HG03439 (cell line): ENCODE measurements around the gene ACTA1.
"Not testable (repeated sequence)": the region's sequence is repeated elsewhere in the genome, so short reads cannot be mapped to it uniquely, and the experiment has no call there.

Source experiments
- ATAC-seq: cut with Tn5 transposase; IDR thresholded peaks from one replicate; pipeline ENCODE4 v1.9.1; 2021; ENCODE audit warnings: mild to moderate bottlenecking, moderate library complexity; ENCODE audit not compliant: unreplicated experiment

ACTA1 gene

DNA sequence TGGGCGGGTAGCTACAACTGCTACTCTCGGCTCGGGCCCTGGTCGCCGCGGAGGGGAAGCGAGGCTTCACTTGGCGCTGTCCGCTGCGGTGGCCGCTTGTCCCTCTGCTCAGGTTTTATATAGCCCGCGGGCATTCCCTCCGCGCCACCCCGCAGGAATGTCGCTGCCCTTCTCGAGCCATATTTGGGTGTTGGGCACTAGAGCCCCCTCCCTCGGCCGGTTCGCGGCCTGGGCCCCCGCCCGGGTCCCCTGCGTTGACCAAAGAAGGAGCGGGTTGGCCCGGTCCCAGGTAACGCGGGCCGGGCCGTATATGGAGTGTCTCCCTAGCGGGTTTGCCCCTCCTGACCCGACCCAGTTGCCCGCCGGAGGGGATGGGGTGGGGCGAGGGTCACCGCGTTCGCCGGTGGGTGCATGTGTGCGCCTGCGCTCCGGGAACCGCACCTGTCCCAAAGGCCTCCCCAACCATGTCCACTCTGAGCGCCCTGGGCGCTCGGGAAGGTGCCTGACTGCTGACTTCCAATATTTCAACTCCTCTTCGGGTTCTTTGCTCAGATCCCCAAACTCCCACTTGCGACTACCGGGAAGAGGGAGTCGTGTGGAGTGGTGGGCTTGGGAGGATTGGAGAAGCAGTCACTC lies at the start of gene ACTA1:
Gene ACTA1, minus strand, starts transcription at position 90 of the 636 bp plus-strand sequence. CDS start 979 bp downstream, outside the sequence.
- ATAC-seq: no peak

DNA sequence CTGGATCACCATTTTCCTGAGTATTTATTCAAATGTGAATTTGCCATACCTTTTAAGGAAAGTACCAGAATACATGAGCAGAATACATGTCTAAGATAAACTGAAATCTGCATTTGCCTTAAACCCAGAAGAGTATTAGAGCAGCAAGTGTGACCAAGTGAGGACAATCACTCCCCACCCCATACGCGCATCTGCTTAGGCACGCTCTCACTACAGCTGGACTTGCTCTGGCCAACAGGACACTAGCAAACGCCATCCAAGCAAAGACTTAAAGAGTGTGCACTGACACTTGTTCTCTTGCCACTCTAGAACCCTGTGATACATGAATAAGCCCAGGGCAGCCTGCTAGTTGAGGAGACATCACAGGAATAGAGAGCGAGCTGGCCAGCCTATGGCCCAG lies 48.6 kb upstream of the ACTA1 start:
- no peak for ATAC-seq

DNA sequence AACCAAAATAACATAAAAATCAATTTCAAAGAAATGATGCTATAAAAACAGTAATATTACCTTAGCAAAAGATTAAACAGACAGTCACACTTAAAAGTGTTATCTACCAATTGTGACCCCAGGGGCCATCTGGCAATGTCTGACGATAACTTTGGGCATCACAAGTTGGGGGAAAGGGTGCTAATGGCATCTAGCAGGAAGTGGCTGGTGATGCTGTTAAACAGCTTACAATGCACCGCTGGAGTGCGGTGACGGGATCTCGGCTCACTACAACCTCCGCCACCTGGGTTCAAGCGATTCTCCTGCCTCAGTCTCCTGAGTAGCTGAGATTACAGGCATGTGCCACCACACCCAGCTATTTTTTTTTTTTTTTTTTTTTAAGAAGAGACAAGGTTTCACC lies 46.6 kb upstream of the ACTA1 start:
- no peak for ATAC-seq

DNA sequence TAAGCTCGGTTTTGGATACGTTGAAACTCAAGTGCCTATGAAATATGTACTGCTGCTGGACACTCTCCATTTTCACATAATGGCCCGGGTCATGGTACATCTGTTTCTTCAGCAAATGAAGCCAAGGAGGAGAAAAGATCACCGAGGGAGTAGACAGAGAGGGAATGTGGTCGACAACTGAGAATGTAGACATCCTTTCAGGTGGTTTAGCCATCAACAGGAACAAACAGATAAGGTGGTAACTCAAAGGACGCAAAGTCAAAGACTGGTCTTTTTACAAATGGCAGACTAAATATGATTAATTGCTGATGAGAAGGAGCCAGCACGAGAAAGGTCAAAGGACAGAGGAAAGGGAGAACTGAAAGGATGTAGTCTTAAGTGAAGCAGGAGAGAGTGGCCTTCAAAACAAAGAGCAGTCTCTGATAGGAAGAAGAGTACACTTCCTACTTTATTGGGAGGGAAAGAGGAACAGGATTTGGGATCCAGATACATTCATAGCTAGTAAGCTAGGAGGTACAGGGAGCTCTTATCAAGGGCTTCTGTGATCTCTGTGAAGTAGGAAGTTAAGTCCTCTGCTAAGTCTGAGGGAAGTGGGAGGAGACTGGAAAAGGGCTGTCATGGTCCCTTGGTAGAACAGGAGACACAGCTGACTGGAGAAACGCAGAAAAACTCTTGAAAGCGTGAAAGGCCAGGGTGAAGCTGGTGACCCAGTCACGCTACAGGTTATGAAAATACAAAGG lies 45.9 kb upstream of the ACTA1 start:
- peak; percentile 64 for ATAC-seq

DNA sequence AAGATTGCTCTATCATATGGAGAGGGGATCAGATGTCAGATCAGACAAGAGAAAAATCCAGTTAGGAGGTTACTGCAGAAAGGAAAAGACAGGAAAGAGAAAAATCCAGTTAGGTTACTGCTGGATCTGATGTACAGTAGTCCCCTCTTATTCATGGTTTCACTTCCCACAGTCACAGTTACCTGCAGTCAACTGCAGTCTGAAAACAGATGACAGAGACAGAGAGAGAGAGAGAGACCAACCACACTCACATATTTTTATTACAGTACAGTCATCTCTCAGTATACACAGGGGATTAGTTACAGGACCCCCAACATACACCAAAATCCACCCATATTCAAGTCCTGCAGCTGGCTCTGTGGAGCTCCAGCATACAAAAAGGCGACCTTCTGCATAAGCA lies 45.0 kb upstream of the ACTA1 start:
- no peak for ATAC-seq

DNA sequence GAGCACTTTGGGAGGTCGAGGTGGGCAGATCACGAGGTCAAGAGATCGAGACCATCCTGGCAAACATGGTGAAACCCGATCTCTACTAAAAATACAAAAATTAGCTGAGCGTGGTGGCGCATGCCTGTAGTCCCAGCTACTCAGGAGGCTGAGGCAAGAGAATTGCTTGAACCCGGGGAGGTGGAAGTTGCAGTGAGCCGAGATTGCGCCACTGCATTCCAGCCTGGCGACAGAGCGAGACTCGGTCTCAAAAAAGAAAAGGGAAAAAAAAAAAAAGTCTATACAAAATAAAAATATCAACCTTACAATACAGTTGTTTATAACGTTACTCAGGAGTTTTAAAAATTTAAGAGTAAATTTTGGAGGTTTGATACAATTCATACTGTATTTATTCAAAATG lies 42.0 kb upstream of the ACTA1 start:
- ATAC-seq: not testable (repeated sequence)

DNA sequence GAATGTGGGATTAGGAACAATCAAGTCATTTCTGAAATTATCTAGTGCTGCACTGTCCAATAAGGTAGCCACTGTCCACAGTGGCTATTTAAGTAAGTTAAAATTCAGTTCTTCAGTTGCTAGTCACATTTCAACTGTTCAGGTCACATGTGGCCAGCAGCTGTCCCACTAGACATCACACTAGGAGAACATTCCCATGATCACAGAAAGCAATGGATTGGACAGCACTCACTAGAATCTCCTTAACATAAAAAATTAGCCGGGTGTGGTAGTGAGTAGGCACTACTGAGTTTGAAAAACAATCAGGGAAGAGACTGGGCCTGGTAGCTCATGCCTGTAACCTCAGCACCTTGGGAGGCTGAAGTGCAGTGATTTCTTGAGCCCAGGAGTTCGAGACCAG lies 40.6 kb upstream of the ACTA1 start:
- no peak for ATAC-seq

DNA sequence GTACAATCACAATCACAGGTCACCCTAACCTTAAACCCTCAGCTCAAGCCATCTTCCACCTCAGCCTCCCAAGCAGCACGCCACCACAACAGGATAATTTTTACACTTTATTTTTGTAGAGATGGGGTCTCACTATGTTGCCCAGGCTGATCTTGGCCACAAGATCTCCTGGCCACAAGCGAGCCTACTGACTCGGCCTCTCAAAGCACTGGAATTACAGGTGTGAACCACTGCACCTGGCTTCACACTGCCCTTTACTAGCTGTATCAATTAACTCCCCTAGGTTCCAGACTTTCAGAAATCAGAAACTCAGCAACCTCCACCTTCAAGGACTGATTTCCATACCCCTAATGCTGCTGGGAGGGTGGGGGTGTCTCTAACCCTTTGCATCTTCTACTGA lies 37.3 kb upstream of the ACTA1 start:
- ATAC-seq: no peak

DNA sequence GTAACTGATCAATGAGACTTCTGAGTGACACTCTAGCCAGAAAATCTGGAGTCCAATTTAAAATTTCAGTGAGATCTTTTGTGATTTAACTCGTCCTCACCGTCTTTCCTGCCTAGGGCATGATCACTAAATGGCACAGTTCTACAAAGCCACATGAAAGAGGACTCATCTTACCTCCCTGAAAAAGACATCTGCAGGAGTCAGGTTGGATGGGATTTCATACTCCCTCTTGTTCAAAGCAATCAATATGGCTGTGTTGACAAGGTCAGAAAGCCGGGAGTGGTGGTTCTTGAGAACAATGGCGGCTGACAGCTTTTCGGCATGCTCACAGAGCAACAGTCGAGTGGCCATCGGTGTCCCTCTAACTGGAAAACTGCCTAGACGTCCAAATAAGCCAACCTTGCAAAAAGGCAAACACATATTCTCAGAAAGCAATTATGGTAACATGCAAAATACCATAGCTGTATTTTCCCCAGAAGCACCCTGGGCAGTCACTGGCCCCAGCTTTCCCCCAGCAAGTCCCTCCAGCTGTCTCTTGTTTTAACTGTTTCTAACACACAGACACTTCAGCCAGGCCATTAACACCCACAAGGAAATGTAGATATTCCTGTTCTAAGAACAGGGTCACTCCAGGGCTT lies 36.6 kb upstream of the ACTA1 start:
- no peak for ATAC-seq

DNA sequence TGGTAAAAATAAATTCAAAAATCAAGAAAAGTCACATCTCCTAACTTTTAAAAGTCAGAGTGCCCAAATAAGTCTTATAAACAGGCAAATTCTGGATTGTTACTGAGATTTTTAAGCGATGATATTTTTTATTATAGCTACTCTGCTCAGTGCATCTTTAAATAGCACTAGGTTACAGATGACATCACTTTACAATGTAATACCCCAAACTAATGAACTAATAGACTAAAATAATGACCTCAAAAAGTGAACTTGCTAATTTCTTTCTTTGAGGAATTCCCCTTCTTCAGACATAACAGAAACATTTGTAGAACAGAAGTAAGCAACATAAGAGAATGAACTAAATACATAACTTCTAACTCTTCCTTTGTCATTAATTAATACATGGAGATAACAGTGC lies 33.0 kb upstream of the ACTA1 start:
- ATAC-seq: no peak

DNA sequence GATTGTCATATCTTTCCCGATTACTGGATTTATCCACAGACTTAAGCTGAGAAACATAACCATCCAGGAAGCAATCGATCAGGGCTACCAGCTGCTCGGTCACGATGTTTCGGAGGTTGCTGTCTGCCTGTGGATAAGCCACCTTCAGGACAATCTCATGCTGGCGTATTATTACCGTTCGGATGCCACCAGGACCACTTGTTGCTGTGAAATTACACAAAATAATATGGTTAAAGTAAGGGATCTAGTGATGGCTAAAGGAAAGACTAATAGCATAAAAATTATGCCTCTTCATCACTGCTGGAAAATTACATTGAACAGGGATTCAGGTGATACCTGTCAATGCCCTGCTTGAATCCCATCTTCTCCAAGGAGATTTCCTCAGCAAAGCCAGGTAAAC lies 30.8 kb upstream of the ACTA1 start:
- no peak for ATAC-seq

DNA sequence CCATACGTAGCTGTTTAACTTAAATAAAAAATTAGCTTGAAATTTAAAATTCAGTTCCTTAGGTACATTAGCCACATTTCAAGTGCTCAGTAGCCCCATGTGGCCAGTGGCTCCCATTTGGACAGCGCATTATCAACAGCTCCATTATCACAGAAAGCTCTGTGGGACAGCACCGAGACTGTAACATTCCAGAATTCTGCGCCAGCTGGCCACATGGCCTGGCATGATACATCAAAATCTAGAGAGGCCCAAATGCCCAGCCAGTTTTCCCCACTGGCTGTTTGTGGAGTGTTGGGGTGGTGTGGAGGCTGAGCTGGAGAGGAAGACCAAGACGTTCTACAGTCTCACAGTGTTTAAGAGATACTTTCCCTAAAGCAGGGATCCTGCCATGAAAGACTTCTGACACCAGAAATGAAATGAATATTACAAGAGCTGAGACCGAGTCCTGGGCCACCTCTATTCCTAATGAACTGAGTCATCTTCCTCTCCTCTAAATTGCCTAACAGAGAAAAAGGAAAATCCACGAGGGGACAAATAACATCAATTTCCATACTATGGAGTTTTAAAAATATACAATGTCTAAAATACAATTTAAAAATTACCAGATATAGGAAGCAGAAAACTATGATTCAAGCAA lies 27.3 kb upstream of the ACTA1 start:
- no peak for ATAC-seq

DNA sequence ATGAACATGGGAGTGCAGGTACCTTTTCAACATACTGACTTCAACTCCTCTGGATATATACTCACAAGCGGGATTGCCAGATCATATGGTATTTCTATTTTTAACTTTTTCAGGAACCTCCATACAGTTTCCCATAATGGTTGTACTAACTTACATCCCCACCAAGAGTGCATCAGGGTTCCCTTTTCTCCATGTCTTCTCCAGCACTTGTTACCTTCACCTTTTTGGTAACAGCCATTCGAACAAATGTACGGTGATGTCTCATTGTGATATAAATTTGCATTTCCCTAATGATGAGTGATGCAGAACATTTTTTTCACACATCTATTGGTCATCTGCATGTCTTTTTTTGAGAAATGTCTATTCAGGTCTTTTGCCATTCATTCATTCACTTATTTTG lies 25.9 kb upstream of the ACTA1 start:
- ATAC-seq: no peak

DNA sequence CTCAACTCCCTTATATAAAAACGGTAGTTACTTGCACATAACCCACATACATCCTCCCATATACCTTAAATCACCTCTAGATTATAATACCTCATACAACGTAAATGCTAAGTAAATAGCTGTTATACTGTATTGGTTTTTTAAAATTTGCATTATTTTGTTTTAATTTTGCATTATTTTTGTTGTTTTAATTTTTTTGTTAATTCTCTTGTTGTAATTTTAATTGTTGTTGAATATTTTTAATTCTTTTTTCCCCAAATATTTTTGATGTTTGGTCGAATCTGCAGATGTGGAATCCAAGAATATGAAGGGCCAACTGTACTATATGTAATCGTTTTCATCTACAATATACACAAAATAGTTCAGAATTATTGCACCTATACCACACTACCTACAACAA lies 23.5 kb upstream of the ACTA1 start:
- no peak for ATAC-seq

DNA sequence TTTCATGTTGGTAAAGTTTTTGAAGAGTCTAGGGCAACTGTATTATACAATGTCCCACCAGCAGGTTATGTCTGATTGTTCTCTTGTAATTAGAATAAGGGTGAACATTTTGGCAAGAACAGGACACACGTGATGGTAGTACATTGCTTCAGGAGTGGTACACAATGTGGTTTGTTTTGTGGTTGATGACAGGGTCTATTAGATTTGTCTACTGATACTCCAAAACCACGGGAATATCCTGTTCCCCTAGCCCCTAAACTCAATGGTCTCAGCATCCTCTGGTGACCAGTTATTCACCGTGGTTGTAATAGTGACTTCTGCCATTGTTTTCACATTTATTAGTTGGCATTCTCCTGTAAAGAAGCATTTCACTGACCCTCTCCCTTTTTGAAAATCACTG lies 22.1 kb upstream of the ACTA1 start:
- no peak for ATAC-seq

DNA sequence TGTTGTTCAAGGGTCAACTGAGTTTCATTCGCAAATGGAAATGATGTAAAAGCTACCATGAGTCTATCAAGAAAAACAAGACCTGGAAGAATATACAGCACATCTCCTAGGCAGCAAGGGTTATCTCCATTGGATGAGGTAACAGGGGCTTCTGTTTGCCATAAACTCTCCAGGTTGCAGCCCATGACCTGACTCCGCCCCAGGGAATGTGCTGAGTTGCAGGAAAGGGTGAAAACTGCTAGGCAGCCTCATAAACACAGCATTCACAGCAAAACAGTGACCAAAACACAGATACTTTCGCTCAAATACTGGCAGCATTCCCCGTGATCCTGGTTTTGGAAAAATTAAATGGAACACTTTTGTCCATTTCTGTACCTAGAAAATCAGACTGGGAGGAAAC lies 20.2 kb upstream of the ACTA1 start:
- ATAC-seq: no peak

DNA sequence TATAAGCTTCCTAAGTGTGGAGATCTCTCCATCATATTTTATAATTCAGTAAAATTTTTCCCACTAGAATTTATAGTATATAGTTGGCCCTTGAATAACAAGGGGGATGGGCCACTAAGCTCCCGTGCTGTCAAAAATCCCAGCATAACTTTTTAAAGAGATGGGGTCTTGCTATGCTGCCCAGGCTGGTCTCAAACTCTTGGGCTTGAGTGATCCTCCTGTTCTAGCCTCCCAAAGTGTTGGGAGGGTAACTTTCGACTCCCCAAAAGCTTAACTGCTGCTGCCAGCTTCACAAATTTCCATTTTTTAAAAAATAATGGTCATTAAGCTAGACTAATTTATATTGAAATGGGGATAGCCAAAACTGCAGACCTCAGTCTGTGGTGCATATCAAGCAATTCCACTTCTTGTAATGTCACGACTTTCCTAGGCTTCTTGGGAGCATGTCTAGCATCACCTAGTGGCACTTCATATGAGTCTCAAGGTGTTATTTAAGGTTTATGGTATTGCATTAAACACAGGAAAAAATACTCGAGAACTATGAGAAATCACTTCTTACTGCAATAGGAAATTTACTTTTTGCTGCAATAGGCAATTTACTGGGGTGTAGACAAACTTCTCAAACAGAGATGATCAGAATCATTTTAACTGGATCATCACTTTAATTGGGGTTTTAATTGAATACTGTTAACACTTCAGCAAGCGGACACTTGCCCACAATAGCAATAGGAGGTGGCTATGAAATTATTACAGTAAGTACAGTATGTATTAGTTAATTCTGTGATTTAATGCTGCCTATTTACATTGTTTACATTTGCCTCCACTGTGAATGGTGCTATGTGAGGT lies 19.3 kb upstream of the ACTA1 start:
- no peak for ATAC-seq

DNA sequence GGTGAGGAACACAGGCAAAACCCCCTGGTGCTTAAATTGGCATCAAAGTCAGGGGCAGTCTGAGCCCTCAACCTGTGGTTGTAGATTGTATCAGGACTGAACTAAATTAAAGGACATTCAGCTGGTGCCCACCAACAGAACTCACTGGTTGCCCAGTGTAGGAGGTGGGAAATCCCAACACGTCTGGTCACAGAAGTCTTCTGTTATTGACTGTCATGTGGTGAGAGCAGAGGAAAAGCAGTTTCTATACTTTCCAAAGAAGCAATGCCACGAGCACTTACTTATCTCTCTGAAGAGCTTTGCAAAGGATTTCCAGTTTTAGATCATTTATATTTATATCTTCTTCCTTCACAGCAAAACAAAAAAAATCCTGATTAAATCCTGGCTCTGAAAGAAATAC lies 15.0 kb upstream of the ACTA1 start:
- ATAC-seq: no peak

DNA sequence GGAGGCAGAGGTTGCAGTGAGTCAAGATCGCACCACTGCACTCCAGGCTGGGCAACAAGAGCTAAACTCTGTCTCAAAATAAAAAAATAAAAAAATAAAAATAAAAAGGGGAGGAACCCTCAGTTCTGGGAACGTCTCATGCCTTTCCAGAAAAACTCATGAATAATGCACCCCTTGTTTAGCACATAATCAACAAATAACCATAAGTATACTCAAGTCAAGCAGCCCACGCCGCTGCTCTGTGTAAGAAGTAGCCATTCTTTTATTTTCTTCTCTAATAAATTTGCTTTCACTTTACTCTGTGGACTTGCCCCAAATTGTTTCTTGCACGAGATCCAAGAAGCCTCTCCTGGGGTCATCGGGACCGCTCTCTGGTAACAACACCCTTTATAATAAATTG lies 14.5 kb upstream of the ACTA1 start:
- no peak for ATAC-seq

DNA sequence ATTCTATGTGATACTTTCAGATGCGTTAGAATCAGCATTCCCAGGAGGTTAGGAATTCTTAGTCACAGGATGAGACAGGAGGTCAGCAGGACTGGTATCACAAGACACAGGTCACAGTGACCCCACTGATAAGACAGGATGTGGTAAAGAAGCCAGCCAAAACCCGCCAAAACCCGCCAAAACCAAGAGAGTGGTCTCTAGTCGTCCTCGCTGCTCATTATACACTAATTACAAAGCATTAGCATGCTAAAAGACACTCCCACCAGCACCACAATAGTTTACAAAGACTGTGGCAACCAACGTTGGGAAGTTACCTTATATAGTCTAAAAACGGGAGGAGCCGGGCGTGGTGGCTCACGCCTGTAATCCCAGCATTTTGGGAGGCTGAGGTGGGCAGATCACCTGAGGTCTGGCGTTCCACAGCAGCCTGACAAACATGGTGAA lies 13.9 kb upstream of the ACTA1 start:
- no peak for ATAC-seq

DNA sequence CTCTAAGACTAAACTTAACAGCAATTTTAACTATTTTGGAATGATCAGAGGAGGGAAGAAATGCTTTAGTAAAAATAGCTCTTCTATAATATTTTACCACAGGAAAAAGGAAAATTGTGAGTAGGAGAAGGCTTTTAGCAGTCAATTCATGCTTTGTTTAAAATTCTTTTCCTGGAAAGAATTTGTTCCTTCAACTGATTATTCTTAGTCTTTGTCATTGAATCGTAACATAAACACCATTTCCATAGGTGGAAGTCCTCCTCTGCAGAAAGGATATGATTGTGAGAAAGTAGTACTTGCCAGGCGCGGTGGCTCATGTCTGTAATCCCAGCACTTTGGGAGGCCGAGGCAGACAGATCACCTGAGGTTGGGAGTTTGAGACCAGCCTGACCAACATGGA lies 11.9 kb upstream of the ACTA1 start:
- ATAC-seq: no peak
